Tibial nerve (tissue), 4 donors: ENCODE results near the gene OR52L1.

Experiments used
- CTCF ChIP-seq, 5 experiments: fragments of 200-600 bp in 3 of 5; fragments of 450-650 bp in 2 of 5; sonication (generic) in 3 of 5; IDR thresholded peaks; one replicate each; pipeline ENCODE4 v1.5.1; 2016 to 2019; ENCODE audit warnings: antibody characterized with exemption in 5 of 5, mild to moderate bottlenecking in 3 of 5, moderate library complexity in 2 of 5
- EP300 ChIP-seq, 2 donors: sonication (generic); formaldehyde crosslinking; IDR thresholded peaks; one replicate each; pipeline ENCODE4 v1.6.1; 2017; ENCODE audit warnings: antibody characterized with exemption in 2 of 2, mild to moderate bottlenecking in 1 of 2
- POLR2A ChIP-seq, 2 donors: fragments of 450-650 bp; IDR thresholded peaks; one replicate each; pipeline ENCODE4 v1.6.1; 2017; ENCODE audit warnings: antibody characterized with exemption in 2 of 2, mild to moderate bottlenecking in 2 of 2, moderate library complexity in 2 of 2

GRCh38 chr11:5973530-5973929, 13.3 kb downstream of the OR52L1 start:
- no peak for TF ChIP-seq POLR2A (IDR thresholded peaks at IDR 0.05)
- TF ChIP-seq CTCF (IDR thresholded peaks at IDR 0.05), result no peak
- no peak for TF ChIP-seq EP300 (IDR thresholded peaks at IDR 0.05)
